Frontal cortex (tissue), 4 donors: ENCODE results near the gene FAM120A. TPM values are rescaled to one million over a fixed set of nuclear protein-coding genes. Genes with fewer than 3 reads are reported as not detected.

Experiments used
- DNase-seq, 2 donors: peaks; one replicate each; pipeline ENCODE4 v3.0.0; 2012; ENCODE audit warnings: low spot score in 2 of 2
- FAIRE-seq: peaks from 2 replicates; lab custom pipeline; 2012; peaks lifted over from hg19 to GRCh38; lab: Jason Lieb, UNC
- total RNA-seq: library from RNA; depleted of rRNA; stranded (reverse); fragments of >200 nt; gene quantifications from one replicate; pipeline ENCODE4 v1.2.3, GENCODE V29; 2014
- donor health status: control.
- donor health status: control.
- donor health status: control.

The FAM120A gene
- total RNA-seq, 1 donor from 2014 or later, result 67.7 TPM

- DNase-seq, result no peak
- no peak for FAIRE-seq
Measured at GRCh38 chr9:93440896-93441580, 10.4 kb upstream of the FAM120A start.

- DNase-seq, result no peak
- FAIRE-seq, result no peak
Measured at GRCh38 chr9:93446073-93446472, 5.4 kb upstream of the FAM120A start.

- no peak for FAIRE-seq
Measured at GRCh38 chr9:93447655-93448054, 3.8 kb upstream of the FAM120A start.

GRCh38 chr9:93451849-93452709 is 594 bp downstream of the FAM120A start:
- no peak for FAIRE-seq
- DNase-seq, result peak; percentile 32 to 52

More at GRCh38 chr9:93447655-93448054, 3.8 kb upstream of the FAM120A start:
- DNase-seq, result no peak

- FAIRE-seq (no peak), DNase-seq (peak in 1 of 2 donors; percentile 22)
Measured at GRCh38 chr9:93452710-93453046, 1.2 kb downstream of the FAM120A start.

- FAIRE-seq, result peak; percentile 77
- DNase-seq, result peak; percentile 75
Measured at GRCh38 chr9:93453047-93453914, 1.8 kb downstream of the FAM120A start, which contains the start of gene FAM120AOS. FAM120AOS (minus strand) TSS chr9:93453581; CDS start chr9:93452709, 872 bp downstream.

GRCh38 chr9:93456022-93456421 is 4.5 kb downstream of the FAM120A start:
- DNase-seq (no peak), FAIRE-seq (no peak)

GRCh38 chr9:93456504-93456903 is 5.0 kb downstream of the FAM120A start:
- no peak for FAIRE-seq

GRCh38 chr9:93457006-93457405 is 5.5 kb downstream of the FAM120A start:
- DNase-seq (no peak), FAIRE-seq (no peak)

More at GRCh38 chr9:93456504-93456903, 5.0 kb downstream of the FAM120A start:
- no peak for DNase-seq

- FAIRE-seq (no peak), DNase-seq (no peak)
Measured at GRCh38 chr9:93458712-93459111, 7.2 kb downstream of the FAM120A start.

GRCh38 chr9:93459432-93459847 is 8.0 kb downstream of the FAM120A start:
- FAIRE-seq (no peak), DNase-seq (no peak)

- DNase-seq, result no peak
- no peak for FAIRE-seq
Measured at GRCh38 chr9:93460689-93461413, 9.4 kb downstream of the FAM120A start.

- FAIRE-seq, result no peak
Measured at GRCh38 chr9:93461414-93461743, 9.9 kb downstream of the FAM120A start.

GRCh38 chr9:93461821-93462220 is 10.3 kb downstream of the FAM120A start:
- DNase-seq, result no peak

More at GRCh38 chr9:93461414-93461743, 9.9 kb downstream of the FAM120A start:
- DNase-seq, result no peak

GRCh38 chr9:93463638-93464248 is 12.3 kb downstream of the FAM120A start:
- FAIRE-seq (no peak), DNase-seq (no peak)

More at GRCh38 chr9:93461821-93462220, 10.3 kb downstream of the FAM120A start:
- FAIRE-seq, result no peak

GRCh38 chr9:93464395-93464794 is 12.9 kb downstream of the FAM120A start:
- no peak for FAIRE-seq
- no peak for DNase-seq

- FAIRE-seq, result no peak
- DNase-seq, result no peak
Measured at GRCh38 chr9:93464876-93465275, 13.4 kb downstream of the FAM120A start.

- no peak for DNase-seq
- no peak for FAIRE-seq
Measured at GRCh38 chr9:93465855-93466254, 14.4 kb downstream of the FAM120A start.

- FAIRE-seq (no peak), DNase-seq (no peak)
Measured at GRCh38 chr9:93466416-93467061, 15.1 kb downstream of the FAM120A start.
